ENCODE data around the gene LENG1.

DNA sequence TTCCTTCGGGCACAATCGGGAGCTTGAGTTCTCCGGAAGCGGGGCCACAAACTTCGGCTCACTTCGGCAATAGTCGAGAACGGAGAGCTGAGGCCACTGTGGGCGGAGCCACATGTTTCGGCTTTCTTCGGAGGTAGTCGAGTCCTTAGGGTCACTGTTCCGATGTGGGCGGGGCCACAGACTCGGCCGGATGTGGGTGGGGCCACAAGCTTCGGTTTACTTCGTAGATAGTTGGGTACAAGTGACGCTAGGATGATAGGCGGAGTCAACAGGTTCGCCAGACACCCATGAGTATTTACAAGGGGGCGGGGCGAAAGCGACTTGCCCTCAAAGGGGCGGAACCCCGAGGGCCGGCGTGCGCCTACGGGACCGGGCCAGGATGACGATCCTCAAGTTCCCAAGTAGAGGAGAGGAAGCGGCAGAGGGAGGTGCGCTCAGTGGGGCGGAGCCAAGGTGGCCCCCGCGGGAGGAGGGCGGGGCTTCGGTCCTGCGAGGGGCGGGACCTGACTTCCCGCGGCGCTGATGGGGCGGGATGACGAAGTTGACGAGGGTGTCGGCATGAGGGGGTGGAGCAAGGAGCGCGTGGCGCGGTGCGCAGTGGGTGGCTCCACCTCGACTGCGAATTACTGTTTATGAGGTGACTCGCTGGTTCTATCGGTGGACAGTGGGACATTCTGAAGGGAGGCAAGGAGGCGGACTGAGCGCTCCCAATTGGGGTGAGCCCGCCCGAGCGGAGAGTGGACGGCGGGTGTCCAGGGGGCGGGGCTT lies 30.4 kb upstream of the LENG1 start:
- TF ChIP-seq FOXM1 (IDR thresholded peaks at IDR 0.05; ENCODE audit: borderline replicate concordance) (no peak), CTBP1 (IDR thresholded peaks at IDR 0.05; ENCODE audit: borderline replicate concordance) (no peak), ELF4 (IDR thresholded peaks at IDR 0.05) (no peak), FOXK2 (IDR thresholded peaks at IDR 0.05) (no peak), FOXA1 (IDR thresholded peaks at IDR 0.05) (no peak), SP1 (IDR thresholded peaks at IDR 0.05) (no peak; the same call in none of the 2 replicates)

Data from HEK293T (cell line).